ENCODE data around the gene WDR62.

DNA sequence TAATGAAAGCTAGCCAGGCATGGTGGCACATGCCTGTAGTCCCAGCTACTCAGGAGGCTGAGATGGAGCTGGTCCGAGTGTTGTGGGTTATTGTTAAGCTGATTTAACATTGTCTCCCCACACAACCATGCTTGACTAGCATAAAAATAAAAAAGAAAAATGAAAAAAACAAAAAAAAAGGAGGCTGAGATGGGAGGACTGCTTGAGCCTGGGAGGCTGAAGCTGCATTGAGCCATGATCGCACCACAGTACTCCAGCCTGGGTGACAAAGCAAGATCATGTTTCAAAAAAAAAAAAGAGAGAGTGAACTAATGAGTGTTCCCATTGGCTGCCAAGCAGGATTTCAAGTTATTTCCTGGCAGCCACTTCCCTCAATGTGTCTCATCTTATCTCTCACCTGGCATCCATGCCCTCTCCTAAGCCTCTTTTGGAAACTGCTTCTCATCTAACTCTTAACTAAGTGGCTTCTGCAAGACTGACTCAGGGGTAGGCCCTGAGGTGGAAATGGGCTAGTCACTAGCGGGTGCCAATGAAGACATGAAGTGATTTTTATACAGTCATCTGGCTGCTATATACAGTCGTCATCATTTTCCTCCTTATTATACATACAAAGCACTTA is 5.5 kb upstream of the WDR62 start:
- TF ChIP-seq, protein P1, sequence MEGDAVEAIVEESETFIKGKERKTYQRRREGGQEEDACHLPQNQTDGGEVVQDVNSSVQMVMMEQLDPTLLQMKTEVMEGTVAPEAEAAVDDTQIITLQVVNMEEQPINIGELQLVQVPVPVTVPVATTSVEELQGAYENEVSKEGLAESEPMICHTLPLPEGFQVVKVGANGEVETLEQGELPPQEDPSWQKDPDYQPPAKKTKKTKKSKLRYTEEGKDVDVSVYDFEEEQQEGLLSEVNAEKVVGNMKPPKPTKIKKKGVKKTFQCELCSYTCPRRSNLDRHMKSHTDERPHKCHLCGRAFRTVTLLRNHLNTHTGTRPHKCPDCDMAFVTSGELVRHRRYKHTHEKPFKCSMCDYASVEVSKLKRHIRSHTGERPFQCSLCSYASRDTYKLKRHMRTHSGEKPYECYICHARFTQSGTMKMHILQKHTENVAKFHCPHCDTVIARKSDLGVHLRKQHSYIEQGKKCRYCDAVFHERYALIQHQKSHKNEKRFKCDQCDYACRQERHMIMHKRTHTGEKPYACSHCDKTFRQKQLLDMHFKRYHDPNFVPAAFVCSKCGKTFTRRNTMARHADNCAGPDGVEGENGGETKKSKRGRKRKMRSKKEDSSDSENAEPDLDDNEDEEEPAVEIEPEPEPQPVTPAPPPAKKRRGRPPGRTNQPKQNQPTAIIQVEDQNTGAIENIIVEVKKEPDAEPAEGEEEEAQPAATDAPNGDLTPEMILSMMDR (IDR thresholded peaks at IDR 0.05) = no peak
- TF ChIP-seq POLR2A (IDR thresholded peaks at IDR 0.05) = no peak
